GM21576 (cell line): Measurements from ENCODE around the gene BTN2A1.
"Not testable (repeated sequence)": the region's sequence is repeated elsewhere in the genome, so short reads cannot be mapped to it uniquely, and the experiment has no call there.

Experiments
- ATAC-seq: cut with Tn5 transposase; IDR thresholded peaks from one replicate; pipeline ENCODE4 v1.9.1; 2021; ENCODE audit warnings: mild to moderate bottlenecking, moderate library complexity; ENCODE audit not compliant: unreplicated experiment

BTN2A1 gene

DNA sequence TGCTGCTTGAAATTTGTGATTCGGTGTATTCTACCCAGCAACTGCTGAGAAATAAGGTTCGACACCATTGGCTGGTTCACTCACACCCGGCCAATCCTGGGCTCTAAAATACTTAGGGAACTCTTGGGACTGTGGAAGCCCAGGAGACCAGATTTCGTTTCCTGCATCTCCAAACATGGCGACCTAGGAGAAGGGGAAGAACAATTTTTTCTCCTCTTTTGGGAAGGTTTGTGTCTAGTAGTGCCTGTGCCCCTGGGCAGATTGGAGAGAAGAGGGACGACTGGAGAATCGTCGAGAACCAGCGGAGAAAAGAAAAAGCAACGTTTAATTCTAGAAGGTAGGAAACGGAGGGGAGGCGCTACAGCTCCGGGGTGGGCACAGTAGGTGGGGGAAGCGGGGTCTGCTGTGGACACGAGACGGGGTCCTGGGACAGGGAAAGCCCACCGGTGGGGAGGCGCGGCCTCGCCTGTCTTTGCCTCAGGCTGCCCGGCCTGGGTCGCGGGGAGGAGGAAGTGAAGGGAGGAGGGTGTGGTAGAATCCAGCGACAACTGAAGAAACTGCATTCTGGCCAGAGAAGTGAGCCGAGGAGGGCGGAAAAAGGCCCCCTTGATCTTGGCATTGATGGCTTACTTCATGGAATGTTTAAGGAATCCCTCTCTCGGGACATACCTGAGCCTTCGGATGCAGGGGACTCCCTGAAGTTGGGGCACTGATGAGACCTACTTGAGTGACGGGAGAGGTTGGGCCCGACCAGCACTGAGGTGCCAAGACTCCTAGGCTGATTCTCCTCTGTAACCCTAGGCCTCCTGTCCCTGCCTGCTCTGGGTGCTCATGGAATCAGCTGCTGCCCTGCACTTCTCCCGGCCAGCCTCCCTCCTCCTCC lies at the start of gene BTN2A1:
Gene BTN2A1, plus strand, starts transcription at position 150 of the 883 bp plus-strand sequence. Its CDS starts 682 bp downstream, at position 832.
- ATAC-seq = peak; percentile 98

DNA sequence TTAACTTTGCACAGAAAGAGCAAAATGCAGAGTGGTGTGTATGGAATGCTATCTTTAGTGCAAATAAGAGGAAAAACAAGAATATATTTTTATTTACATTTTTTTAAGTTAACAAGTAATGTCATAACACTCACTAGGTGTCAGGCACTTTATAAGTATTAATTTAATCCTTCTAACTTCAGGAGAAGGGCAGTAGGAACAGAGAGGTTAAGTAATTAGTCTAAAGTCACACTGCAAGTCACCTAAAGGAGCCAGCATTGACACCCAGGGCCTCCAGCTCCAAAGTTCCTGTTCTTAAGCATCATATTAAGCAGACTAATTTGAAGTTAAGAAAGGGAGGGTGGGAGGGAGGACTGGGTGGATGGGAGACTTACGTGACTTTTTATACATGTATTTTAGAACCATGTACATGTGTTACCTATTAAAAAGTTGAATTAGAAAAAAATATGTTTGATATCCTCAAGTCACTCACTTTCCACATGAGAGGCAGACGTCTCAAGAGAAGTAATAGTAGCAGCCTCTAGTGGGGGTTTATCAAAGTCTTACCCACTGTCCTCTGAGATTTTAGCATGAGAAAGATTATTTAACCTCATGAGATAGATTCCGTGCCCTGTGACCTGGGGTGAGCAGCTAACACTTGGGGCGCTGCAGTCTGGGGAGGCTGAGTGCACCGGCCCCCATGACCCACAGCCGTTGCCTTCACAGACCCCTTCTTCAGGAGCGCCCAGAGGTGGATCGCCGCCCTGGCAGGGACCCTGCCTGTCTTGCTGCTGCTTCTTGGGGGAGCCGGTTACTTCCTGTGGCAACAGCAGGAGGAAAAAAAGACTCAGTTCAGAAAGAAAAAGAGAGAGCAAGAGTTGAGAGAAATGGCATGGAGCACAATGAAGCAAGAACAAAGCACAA lies 48.7 kb upstream of the BTN2A1 start:
- no peak for ATAC-seq

- ATAC-seq = no peak
Observed at GRCh38 chr6:26411751-26412150, 46.0 kb upstream of the BTN2A1 start.

- no peak for ATAC-seq
Observed at GRCh38 chr6:26412228-26412627, 45.5 kb upstream of the BTN2A1 start.

DNA sequence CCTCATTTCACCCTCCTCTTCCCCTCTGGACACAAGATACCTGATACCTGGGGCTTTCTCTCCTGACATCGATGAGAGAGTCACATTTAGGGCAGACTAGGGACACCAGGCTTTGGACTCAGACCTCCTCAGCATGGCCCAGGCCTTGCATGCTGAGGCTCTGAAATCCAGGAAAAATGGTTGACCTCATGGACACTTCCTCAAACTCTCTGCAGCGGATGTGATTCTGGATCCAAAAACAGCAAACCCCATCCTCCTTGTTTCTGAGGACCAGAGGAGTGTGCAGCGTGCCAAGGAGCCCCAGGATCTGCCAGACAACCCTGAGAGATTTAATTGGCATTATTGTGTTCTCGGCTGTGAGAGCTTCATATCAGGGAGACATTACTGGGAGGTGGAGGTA lies 44.8 kb upstream of the BTN2A1 start:
- no peak for ATAC-seq

- ATAC-seq = no peak
Observed at GRCh38 chr6:26414281-26414680, 43.5 kb upstream of the BTN2A1 start.

- no peak for ATAC-seq
Observed at GRCh38 chr6:26415036-26415614, 42.6 kb upstream of the BTN2A1 start.

GRCh38 chr6:26415791-26416190 lies 42.0 kb upstream of the BTN2A1 start:
- ATAC-seq = no peak

GRCh38 chr6:26416288-26416687 lies 41.5 kb upstream of the BTN2A1 start:
- ATAC-seq = no peak

DNA sequence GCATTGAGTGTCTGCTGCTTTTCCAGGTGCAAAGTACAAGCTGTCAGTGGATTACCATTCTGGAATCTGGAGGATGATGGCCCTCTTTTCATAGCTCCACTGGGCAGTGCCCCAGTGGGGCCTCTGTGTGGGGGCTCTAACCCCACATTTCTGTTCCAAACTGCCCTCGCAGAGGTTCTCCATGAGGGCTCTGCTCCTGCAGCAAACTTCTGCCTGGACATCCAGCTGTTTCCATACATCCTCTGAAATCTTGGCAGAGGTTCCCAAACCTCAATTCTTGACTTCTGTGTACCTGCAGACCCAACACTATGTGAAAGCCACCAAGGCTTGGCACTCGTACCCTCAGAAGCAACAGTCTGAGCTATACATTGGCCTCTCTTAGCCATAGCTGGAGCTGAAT lies 39.7 kb upstream of the BTN2A1 start:
- not testable (repeated sequence) for ATAC-seq

DNA sequence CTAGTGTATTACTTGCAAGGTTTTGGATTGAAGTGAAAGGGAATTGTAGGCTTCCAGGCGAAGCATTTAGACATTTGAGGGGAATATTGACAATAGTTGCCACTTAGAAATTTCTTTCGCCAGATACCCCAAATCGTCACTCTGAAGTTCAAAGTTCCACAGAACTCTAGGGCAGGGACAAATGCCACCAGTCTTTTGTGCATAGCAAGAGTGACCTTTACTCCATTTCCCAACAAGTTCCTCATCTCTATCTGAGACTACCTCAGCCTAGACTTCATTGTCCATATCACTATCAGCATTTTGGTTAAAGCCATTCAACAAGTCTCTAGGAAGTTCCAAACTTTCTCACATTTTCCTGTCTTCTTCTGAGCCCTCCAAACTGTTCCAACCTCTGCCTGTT lies 39.0 kb upstream of the BTN2A1 start:
- not testable (repeated sequence) for ATAC-seq

- peak; percentile 21 for ATAC-seq
Observed at GRCh38 chr6:26420688-26421171, 37.0 kb upstream of the BTN2A1 start.

- peak; percentile 92 for ATAC-seq
Observed at GRCh38 chr6:26421259-26422144, 36.3 kb upstream of the BTN2A1 start.

GRCh38 chr6:26422329-26422728 lies 35.4 kb upstream of the BTN2A1 start:
- no peak for ATAC-seq

- ATAC-seq = no peak
Observed at GRCh38 chr6:26426691-26427450, 30.9 kb upstream of the BTN2A1 start.

DNA sequence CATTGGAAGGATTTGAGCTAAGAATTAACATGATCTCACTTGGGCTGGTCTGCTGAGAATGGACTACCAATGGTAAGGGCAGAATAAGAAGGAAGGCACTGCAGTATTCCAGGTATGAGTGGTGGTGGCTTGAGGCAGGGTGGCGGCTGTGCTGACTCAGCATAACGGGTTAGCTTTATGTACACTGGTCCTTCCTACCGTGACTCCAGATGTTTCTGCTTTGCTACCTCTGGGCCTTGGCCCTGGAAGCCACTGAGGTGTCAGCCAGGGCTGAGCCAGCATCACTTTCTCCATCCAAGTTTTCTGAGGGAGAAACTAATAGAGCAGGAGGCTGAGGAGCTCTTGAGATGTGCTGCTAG lies 30.3 kb upstream of the BTN2A1 start:
- no peak for ATAC-seq

DNA sequence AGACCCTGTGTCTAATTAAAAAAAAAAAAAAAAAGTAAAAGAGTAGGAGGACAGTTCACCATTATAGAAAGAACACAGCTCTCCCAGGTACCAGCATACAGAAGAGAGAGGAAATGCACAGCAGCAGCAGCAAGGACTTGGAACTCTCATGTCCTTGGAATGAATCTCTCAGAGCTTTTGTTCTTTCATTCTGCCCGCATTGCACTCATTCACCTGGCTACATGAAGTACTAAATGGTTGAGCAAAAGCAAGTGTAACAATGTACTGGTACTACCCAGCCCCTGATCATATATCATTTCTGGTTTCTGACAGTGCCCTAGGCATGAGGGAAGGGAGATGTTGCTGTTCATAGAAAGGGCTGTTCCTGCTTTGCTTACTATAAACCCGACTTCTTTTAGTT lies 29.5 kb upstream of the BTN2A1 start:
- no peak for ATAC-seq

- no peak for ATAC-seq
Observed at GRCh38 chr6:26430787-26431186, 27.0 kb upstream of the BTN2A1 start.
